ENCODE results near the gene FTO. TPM values are rescaled to one million over a fixed set of nuclear protein-coding genes. Genes with fewer than 3 reads are reported as not detected.

The FTO gene
- total RNA-seq, 2 donors from 2014 or later: 72.7 to 73.6 TPM

DNA sequence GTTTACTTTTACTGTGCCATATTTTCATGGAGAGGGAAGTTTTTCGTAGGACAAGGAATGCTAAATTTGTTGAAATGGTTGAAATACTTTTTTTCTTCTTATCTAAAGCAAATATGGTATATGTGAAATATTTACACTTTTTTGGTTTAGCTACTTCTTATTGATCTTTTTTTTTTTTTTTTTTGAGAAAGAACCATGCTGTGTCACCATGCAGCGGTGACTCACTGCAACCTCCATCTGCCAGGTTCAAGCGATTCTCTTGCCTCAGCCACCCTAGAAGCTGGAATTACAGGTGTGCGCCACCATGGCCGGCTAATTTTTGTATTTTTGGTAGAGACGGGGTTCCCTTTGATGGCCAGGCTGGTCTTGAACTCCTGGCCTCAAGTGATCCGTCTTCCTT is 100.5 kb downstream of the FTO start:
- TF ChIP-seq, protein P1, sequence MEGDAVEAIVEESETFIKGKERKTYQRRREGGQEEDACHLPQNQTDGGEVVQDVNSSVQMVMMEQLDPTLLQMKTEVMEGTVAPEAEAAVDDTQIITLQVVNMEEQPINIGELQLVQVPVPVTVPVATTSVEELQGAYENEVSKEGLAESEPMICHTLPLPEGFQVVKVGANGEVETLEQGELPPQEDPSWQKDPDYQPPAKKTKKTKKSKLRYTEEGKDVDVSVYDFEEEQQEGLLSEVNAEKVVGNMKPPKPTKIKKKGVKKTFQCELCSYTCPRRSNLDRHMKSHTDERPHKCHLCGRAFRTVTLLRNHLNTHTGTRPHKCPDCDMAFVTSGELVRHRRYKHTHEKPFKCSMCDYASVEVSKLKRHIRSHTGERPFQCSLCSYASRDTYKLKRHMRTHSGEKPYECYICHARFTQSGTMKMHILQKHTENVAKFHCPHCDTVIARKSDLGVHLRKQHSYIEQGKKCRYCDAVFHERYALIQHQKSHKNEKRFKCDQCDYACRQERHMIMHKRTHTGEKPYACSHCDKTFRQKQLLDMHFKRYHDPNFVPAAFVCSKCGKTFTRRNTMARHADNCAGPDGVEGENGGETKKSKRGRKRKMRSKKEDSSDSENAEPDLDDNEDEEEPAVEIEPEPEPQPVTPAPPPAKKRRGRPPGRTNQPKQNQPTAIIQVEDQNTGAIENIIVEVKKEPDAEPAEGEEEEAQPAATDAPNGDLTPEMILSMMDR (IDR thresholded peaks at IDR 0.05): no peak
- TF ChIP-seq POLR2A (IDR thresholded peaks at IDR 0.05) (no peak), POLR2AphosphoS5 (IDR thresholded peaks at IDR 0.05) (no peak)
- H3K9me3 ChIP-seq: no peaks in the 10 kb centered on the region
- H3K27ac ChIP-seq: no peak overlapping the region
- 93% methylated on average over 7 of the region's 7 CpGs for WGBS
- no peak overlapping the region for H3K4me3 ChIP-seq
- DNase-seq (ENCODE audit: low spot score): no peak
- intact Hi-C loops (cut with DNase I): no loop called here
- H3K27me3 ChIP-seq (replicated peaks; ENCODE audit: insufficient read depth): no peaks in the 10 kb centered on the region
- no peaks in the 10 kb centered on the region for H3K36me3 ChIP-seq
- H3K4me1 ChIP-seq (replicated peaks): no peaks in the 10 kb centered on the region

DNA sequence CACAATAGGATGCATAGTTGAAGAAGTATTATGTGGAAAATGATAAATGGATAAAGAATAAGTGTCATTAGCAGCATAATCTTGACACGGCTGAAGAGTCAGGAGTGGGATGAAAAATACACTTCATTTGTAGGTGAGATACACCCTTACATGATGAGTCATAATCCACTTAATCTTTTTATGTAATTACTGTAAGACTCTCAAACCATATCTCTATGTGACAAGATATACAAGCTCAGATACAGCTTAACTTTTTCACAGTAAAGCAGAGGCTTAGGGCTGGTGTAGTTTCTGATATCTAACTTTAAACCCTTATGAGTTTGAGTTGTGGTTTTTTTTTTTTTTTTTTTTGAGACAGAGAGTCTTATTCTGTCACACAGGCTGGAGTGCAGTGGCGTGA is 101.2 kb downstream of the FTO start:
- no peak for DNase-seq (ENCODE audit: low spot score)
- Histone ChIP-seq H3K4me3 (no peak overlapping the region), H3K4me1 (replicated peaks) (no peaks in the 10 kb centered on the region), H3K36me3 (no peaks in the 10 kb centered on the region), H3K27me3 (replicated peaks; ENCODE audit: insufficient read depth) (no peaks in the 10 kb centered on the region), H3K27ac (no peak overlapping the region), H3K9me3 (no peaks in the 10 kb centered on the region)
- intact Hi-C loops (cut with DNase I): no loop called here
- TF ChIP-seq POLR2A (IDR thresholded peaks at IDR 0.05): no peak
- TF ChIP-seq POLR2AphosphoS5 (IDR thresholded peaks at IDR 0.05): no peak
- TF ChIP-seq, protein P1 (IDR thresholded peaks at IDR 0.05): no peak
- WGBS: 94% methylated on average over 2 of the region's 2 CpGs

GRCh38 chr16:53805752-53806151 is 101.8 kb downstream of the FTO start:
- H3K9me3 ChIP-seq: no peaks in the 10 kb centered on the region
- H3K36me3 ChIP-seq: no peaks in the 10 kb centered on the region
- no peak overlapping the region for H3K4me3 ChIP-seq
- no peak for TF ChIP-seq POLR2AphosphoS5 (IDR thresholded peaks at IDR 0.05)
- no peak for TF ChIP-seq POLR2A (IDR thresholded peaks at IDR 0.05)
- TF ChIP-seq, protein P1 (IDR thresholded peaks at IDR 0.05): no peak
- intact Hi-C loops (cut with DNase I): no loop called here
- no peaks in the 10 kb centered on the region for H3K4me1 ChIP-seq (replicated peaks)
- no peaks in the 10 kb centered on the region for H3K27me3 ChIP-seq (replicated peaks; ENCODE audit: insufficient read depth)
- H3K27ac ChIP-seq: no peak overlapping the region
- 55% methylated on average over 4 of the region's 4 CpGs for WGBS
- DNase-seq (ENCODE audit: low spot score): no peak

GRCh38 chr16:53809088-53809932 is 105.4 kb downstream of the FTO start:
- H3K4me3 ChIP-seq: no peak overlapping the region
- DNase-seq (ENCODE audit: low spot score): no peak
- H3K4me1 ChIP-seq (replicated peaks): no peaks in the 10 kb centered on the region
- H3K27me3 ChIP-seq (replicated peaks; ENCODE audit: insufficient read depth): no peaks in the 10 kb centered on the region
- intact Hi-C loops (cut with DNase I): no loop called here
- no peak overlapping the region for H3K27ac ChIP-seq
- H3K9me3 ChIP-seq: no peaks in the 10 kb centered on the region
- TF ChIP-seq POLR2A (IDR thresholded peaks at IDR 0.05) (no peak), POLR2AphosphoS5 (IDR thresholded peaks at IDR 0.05) (no peak)
- TF ChIP-seq, protein P1 (IDR thresholded peaks at IDR 0.05): no peak
- no peaks in the 10 kb centered on the region for H3K36me3 ChIP-seq
- WGBS: 49% methylated on average over 8 of the region's 8 CpGs

- 79% methylated on average over 2 of the region's 2 CpGs for WGBS
- intact Hi-C loops (cut with DNase I): no loop called here
- TF ChIP-seq POLR2AphosphoS5 (IDR thresholded peaks at IDR 0.05): no peak
- TF ChIP-seq POLR2A (IDR thresholded peaks at IDR 0.05): no peak
- TF ChIP-seq, protein P1 (IDR thresholded peaks at IDR 0.05): no peak
- Histone ChIP-seq H3K27me3 (replicated peaks; ENCODE audit: insufficient read depth) (no peaks in the 10 kb centered on the region), H3K4me1 (replicated peaks) (no peaks in the 10 kb centered on the region), H3K9me3 (no peaks in the 10 kb centered on the region), H3K36me3 (no peaks in the 10 kb centered on the region), H3K4me3 (no peak overlapping the region), H3K27ac (no peak overlapping the region)
- DNase-seq (ENCODE audit: low spot score): no peak
Measured at GRCh38 chr16:53812914-53813313, 109.0 kb downstream of the FTO start.

All from prostate gland (tissue), 2 donors.